ENCODE data around the gene C5orf63. TPM values are rescaled to one million over a fixed set of nuclear protein-coding genes. Genes with fewer than 3 reads are reported as not detected.
"Not testable (repeated sequence)": the region's sequence is repeated elsewhere in the genome, so short reads cannot be mapped to it uniquely, and the experiment has no call there.

Gene C5orf63
- total RNA-seq, 1 donor from 2014 or later: 3.6 TPM

DNA sequence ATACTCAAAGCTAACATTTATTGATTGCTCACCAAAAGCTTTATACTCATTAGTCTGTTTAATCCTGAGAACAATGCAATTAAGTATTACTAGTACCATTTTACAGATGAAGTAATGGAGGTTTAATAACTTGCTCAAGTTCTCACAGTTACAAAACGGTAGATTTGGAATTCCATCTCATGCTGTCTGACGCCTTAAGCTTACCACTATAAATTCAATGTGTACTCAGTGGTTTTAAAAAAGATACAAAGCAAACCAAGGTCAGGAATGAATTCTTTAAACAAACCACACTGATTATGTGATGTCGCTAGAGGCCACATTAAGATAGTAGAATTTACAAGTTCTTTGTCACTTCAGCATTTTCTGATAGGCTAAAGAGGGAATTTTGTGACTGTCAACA is 1.2 kb upstream of the C5orf63 start:
- no peak for DNase-seq

- DNase-seq: no peak
Measured at GRCh38 chr5:127070243-127070642, 3.1 kb downstream of the C5orf63 start.

GRCh38 chr5:127068493-127069214 is 4.6 kb downstream of the C5orf63 start:
- peak; percentile 28 for DNase-seq

GRCh38 chr5:127066721-127067120 is 6.6 kb downstream of the C5orf63 start:
- DNase-seq: no peak

DNA sequence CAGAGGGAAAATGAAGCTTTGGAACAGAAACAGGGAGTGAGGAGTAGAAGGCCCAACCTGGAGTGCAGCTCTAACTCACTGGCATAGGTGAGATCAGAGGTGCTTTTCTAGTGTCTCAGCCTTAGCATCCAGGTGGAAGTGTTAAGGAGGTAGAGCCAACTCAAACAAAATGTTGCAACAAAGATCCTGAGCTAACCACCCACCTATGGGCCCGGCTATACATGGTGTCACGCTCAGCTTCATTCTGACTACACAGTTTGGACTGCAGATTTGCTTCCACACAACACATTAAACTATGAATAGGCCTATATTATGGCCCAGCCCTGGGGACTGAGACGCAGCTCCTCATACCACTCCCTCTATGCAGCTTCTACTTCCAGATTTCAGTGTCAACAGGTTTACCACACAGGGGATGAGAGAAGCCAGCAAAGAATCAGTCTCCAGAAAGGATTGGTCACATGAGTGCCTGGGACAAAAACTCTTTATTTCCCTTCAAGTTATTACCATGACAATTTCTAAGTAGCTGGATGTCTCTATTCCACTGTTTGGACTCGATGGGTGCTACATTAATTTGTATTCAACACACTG is 9.0 kb downstream of the C5orf63 start:
- no peak for DNase-seq

DNA sequence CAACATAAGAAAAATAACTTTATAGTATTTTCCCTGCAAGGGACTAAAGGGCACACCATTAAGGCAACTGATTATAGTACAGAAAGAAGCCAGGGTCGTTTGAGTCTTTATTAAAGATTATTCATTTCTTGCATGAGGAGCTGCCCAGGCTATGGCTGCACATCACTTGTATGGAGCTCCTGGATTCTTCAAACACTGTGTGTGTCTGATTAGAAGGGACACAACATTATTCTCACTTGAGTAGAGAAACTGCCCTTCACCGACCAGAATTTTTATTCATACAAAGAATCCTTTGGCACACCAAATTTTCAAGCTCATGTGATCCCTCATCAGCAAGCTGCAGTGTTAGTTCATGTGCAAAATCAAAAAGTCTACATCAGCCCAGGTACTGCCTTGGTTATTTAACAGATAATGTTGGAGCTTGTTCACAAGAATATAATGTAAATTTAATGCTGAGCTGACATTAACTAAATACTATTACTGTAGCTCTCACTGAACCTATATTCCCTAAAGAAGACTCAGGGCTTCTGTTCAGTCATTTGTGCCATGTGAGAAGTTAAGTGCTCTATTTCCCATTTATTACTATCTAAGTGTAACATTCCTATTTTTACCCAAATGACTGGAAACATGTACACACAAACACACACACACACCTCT is 9.9 kb downstream of the C5orf63 start:
- DNase-seq: no peak

- DNase-seq: no peak
Measured at GRCh38 chr5:127061956-127062355, 11.3 kb downstream of the C5orf63 start.

DNA sequence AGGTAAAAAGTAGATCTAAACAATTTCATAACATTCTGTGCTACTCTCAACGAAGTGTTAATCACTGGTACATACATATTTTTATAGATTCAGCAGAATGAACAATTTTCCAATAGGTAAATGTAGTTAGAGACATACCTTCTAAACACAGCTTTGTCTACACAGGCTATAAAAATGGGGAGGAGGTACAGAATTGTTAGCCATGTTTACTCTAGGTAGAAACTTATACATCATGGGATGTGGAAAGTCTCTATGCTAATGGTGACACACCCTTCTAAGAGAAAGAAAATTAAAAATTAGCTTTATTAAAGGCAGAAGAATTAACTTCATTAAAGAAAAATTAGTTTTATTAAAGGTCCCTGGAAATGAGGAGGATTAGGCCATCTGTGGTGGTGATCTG is 11.8 kb downstream of the C5orf63 start:
- DNase-seq: no peak

DNA sequence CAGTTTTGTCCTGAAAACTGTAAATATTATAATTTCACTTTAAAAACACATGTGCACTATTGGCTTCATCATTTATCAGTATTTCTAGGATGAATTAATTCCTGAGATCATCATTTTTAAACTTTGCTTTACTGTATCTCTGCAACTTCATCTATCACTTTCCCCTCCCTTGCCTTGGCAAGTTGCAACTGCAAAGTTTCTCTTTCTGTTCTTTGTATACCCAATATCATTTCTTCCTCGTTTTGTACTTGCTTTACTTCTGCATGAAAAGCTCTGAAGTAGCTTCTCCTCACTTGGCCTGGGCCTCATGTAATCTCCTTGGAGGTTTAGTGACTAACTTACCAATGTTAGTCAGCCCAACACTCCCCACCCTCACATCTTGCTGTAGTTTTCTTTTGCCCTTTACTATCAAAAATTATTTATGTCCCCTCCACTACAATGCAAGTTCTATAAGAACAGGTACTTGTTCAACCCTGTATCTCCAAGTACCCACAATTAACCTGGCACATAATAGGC is 12.8 kb downstream of the C5orf63 start:
- DNase-seq: no peak

DNA sequence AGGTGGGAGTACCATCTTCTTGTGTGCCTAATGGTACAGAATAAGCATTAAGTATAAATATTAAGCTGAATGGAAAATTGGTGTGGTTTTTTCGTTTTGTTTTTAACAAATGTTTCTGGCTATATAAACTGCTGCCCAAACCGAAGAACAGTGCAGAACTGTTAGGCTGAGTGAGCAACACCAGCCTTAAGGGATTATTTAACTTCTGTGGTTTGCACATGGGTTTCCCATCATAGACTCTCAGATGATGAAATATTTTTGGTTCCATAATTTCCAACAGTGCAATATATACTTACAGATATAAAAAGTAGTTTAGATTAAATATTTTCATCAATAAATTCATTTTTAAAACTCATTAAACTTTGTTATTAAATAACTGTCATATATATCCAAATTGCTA is 16.4 kb downstream of the C5orf63 start:
- DNase-seq: no peak

DNA sequence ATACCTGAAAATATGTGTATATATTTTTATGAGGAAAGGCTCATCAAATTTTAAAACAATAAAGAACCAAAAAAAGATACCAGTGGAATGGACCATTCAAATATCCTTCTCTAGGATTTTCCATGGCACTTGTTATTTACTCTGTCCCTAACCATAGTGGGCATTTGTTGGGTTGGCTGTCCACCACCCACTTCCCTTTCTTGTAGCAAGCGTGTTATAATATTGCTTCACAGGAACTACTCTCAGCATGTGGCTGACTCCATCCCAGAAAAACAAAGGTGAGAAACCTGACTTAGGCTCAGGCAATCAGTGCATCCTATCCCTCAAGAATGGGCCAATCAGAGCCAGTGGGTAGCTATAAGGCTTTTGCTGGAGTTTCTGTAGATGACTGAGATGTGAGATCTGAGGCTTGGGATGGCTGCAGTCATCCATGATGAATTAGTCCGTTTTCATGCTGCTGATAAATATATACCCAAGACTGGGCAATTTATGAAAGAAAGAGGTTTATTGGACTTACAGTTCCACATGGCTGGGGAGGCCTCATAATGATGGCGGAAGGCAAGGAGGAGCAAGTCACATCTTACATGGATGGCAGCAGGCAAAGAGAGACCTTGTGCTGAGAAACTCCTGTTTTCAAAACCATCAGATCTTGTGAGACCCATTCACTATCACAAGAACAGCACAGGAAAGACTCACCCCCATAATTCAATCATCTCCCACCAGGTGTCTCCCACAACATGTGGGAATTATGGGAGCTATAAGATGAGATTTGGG is 17.2 kb downstream of the C5orf63 start:
- DNase-seq: no peak

DNA sequence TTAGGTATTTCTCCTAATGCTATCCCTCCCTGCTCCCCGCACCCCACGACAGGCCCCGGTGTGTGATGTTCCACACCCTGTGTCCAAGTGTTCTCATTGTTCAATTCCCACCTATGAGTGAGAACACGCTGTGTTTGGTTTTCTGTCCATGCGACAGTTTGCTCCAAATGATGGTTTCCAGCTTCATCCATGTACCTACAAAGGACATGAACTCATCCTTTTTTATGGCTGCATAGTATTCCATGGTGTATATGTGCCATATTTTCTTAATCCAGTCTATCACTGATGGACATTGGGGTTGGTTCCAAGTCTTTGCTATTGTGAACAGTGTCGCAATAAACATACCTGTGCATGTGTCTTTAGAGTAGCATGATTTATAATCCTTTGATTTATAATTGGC is 19.8 kb downstream of the C5orf63 start:
- DNase-seq: not testable (repeated sequence)

GRCh38 chr5:127053049-127053448 is 20.3 kb downstream of the C5orf63 start:
- DNase-seq: no peak

DNA sequence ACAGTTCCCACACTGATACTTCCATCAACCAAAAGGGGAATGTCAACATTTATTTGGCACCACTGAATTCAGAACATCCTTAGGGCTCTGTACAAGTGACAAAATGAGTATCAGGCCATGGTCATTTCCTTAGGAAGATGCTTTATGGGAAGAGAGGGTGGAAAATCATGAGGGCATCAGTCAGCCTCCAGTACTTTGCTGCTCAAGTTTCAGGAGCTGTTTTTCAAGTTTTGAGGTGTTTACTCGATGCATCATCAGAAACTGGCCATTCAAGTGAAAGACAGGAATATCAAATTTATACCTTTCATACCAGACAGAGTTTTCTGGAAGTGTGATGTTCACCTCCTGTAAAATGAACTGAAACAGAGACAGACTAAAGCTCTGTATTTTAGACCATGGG is 21.7 kb downstream of the C5orf63 start:
- DNase-seq: no peak

- DNase-seq: no peak
Measured at GRCh38 chr5:127046343-127047072, 26.8 kb downstream of the C5orf63 start.

DNA sequence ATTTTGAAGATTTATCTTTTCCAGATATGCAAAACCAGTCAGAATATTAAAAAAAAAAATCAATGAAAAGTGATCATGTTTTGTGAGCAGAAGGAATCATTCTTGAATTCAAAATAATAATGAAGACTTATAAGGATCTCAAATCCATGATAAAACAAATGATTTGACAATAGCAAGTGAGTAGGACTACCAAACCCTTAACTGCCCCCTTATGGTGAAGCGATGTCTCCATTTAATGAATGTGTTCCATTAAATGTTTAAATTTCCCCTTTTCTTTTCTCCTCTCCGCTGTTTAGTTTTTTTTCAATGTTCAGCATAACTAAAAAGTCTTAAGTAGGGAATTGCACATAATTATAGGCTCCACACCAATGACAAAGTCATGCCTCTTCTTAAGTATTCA is 30.7 kb downstream of the C5orf63 start:
- DNase-seq: no peak

GRCh38 chr5:127041571-127041970 is 31.7 kb downstream of the C5orf63 start:
- no peak for DNase-seq

DNA sequence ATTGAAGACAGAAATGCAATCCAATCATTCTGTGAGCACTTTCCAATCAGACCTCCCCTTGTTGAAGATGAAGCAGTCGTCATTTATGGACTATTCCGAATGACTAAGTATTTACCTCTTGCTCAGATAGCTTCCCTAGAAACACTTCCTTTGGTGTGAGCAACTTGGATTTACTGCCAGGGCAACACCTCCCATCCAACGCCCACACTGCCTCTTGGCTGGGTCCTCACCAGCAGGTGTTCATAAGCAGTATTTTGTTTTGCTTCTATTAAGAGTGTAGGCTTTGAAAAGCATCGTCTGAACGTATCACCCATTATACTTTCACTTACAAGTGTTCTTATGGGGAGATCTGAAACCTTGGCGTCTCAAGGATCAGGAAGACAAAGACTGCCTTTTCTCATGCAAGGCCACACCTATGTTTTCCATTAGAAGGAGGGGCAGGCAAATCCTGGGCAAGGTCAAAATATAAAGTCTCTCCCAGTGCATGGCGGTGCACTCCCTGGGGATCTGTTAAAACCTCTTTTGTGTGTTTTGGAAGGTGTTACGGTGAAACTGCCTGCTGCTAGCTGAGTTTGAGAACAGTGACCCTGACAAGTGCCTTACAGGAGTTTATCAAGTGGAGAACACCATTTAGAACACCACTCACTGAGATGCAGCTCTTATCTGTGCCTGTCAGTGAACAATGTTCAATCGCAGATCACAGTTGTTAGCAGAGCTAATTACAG is 32.3 kb downstream of the C5orf63 start:
- DNase-seq: no peak

DNA sequence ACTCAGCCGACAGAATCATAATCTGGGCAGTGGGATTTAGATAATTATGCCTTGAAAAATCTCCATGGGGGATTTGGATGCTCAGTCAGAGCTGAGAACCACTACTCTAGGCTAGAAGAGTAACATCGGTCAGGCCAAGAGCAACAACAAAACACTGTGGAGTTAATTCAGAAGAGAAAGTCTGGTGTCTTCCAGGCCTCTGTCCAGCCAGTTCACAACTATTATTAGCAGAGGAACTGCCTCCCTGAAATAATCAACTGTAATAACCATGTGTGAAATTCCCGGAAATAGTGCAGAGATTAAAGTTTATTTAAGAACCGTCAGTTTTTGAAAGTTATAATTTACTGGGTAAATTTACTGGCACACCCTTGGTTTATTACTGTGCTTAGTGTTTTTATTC is 34.8 kb downstream of the C5orf63 start:
- no peak for DNase-seq

DNA sequence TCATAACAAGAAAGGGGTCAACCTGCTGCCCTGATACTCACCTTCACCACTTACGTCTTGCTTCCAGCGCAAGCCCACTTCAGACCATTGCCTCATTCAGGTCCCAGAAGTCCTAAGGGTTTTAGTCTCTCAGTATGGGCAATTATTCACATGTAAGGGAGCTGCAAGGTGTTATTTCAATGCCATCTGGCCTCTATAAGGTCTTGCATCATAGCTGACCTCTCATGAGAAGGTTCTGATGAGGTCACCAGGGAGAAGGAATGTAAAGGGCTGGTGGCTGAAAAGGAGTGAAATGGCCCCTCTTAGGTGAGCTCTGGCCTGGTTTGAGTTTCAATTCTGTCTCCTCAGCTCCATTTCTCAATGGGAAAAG is 41.5 kb downstream of the C5orf63 start:
- no peak for DNase-seq

DNA sequence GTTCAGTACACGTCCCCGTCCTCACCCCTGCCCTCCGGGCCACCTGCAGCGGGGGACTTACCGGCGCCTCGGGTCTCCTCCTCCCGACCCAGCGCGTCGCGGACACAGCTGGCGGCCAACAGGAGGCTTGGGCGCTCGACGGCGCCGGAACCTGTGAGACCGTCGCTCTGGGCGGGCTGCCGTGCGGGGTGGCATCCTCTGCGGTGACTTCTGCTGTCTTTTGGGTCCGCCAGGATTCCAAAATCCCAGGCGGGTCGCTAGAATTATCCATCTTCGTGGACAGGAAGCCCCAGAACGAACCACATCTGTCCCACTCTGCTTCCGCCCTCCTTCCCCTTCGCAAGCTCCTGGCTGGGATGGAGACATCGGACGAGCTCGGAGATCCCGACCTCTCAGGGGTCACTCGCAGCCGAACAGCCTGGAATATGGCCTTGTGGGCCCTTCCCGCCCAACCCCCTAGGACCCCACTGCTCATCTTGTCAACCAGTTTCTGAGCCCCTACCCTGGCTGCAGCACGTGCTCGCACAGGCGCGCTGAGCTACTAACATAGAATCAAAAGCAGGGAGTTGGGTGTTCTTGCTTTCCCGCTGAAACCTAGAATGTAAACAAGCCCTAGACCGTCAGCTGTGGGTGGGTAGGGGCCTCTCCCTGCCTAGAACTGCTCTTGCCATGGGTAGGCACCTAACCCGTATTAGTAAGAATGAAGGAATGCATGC is 42.0 kb downstream of the C5orf63 start:
- no peak for DNase-seq
